DOHH2 (cell line): Measurements from ENCODE around the gene INSRR.

ENCODE experiments used
- EZH2phosphoT487 ChIP-seq: fragments of 200-600 bp; sonication (generic); IDR thresholded peaks from 2 replicates; pipeline ENCODE4 v1.6.1; 2017; ENCODE audit warnings: borderline replicate concordance, mild to moderate bottlenecking, antibody characterized with exemption, low read length, moderate library complexity, mixed read lengths
- TF ChIP-seq, protein P1 (sequence below): fragments of 200-600 bp; sonication (generic); IDR thresholded peaks from one replicate; pipeline ENCODE4 v1.5.1; 2014; ENCODE audit warnings: antibody characterized with exemption, mild to moderate bottlenecking, low read depth, low read length; ENCODE audit not compliant: poor library complexity, severe bottlenecking

- TF ChIP-seq, protein P1, sequence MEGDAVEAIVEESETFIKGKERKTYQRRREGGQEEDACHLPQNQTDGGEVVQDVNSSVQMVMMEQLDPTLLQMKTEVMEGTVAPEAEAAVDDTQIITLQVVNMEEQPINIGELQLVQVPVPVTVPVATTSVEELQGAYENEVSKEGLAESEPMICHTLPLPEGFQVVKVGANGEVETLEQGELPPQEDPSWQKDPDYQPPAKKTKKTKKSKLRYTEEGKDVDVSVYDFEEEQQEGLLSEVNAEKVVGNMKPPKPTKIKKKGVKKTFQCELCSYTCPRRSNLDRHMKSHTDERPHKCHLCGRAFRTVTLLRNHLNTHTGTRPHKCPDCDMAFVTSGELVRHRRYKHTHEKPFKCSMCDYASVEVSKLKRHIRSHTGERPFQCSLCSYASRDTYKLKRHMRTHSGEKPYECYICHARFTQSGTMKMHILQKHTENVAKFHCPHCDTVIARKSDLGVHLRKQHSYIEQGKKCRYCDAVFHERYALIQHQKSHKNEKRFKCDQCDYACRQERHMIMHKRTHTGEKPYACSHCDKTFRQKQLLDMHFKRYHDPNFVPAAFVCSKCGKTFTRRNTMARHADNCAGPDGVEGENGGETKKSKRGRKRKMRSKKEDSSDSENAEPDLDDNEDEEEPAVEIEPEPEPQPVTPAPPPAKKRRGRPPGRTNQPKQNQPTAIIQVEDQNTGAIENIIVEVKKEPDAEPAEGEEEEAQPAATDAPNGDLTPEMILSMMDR = no peak
- TF ChIP-seq EZH2phosphoT487 = no peak
These were observed 37.6 kb upstream of the INSRR start for GRCh38 chr1:156896490-156897033.
